HL-60/S4 treated with retinoic acid at 250 ng/mL for 4 days and 3 days (cell line): Measurements from ENCODE around the gene STOM.
"Not testable (repeated sequence)": the region's sequence is repeated elsewhere in the genome, so short reads cannot be mapped to it uniquely, and the experiment has no call there.

Experiments
- in situ Hi-C: fragments of 300-500 bp; cut with MboI; formaldehyde crosslinking; loops from 2 replicates; pipeline ENCODE4 v1.7.0; 2022; ENCODE audit warnings: low sequenced_read_pairs

Gene STOM

GRCh38 chr9:121303456-121304451 is 66.3 kb downstream of the STOM start:
- in situ Hi-C loops, result no loop called here

- in situ Hi-C loops, result no loop called here
These were observed 67.3 kb downstream of the STOM start for GRCh38 chr9:121302786-121303185.

GRCh38 chr9:121302341-121302740 is 67.7 kb downstream of the STOM start:
- in situ Hi-C loops, result no loop called here

- in situ Hi-C loops, result no loop called here
These were observed 68.2 kb downstream of the STOM start for GRCh38 chr9:121301881-121302286.

GRCh38 chr9:121300283-121301119 is 69.5 kb downstream of the STOM start:
- in situ Hi-C loops, result no loop called here

- in situ Hi-C loops, result no loop called here
These were observed 70.4 kb downstream of the STOM start for GRCh38 chr9:121299467-121300282.

- in situ Hi-C loops, result no loop called here
These were observed 71.2 kb downstream of the STOM start for GRCh38 chr9:121298689-121299466.

- in situ Hi-C loops, result no loop called here
These were observed 72.0 kb downstream of the STOM start for GRCh38 chr9:121298016-121298538.

- in situ Hi-C loops, result no loop called here
These were observed 72.7 kb downstream of the STOM start for GRCh38 chr9:121297389-121297788.

- in situ Hi-C loops, result no loop called here
These were observed 73.6 kb downstream of the STOM start for GRCh38 chr9:121296213-121297127.

GRCh38 chr9:121295662-121296191 is 74.3 kb downstream of the STOM start:
- in situ Hi-C loops, result no loop called here

- in situ Hi-C loops, result no loop called here
These were observed 75.0 kb downstream of the STOM start for GRCh38 chr9:121294866-121295661.

- in situ Hi-C loops, result no loop called here
These were observed 75.8 kb downstream of the STOM start for GRCh38 chr9:121294151-121294743.

- in situ Hi-C loops, result no loop called here
These were observed 77.2 kb downstream of the STOM start for GRCh38 chr9:121292801-121293241.

- in situ Hi-C loops, result no loop called here
These were observed 78.0 kb downstream of the STOM start for GRCh38 chr9:121292051-121292450.

GRCh38 chr9:121291536-121291935 is 78.5 kb downstream of the STOM start:
- in situ Hi-C loops, result not testable (repeated sequence)

- in situ Hi-C loops, result loop anchor here (10.0 kb wide), 1 partner anchor 65 kb away; no protein-coding TSS in a partner anchor
These were observed 80.2 kb downstream of the STOM start for GRCh38 chr9:121289772-121290370.
